Natural killer cell (primary cell): Measurements from ENCODE around the gene C5orf34. TPM values are rescaled to one million over a fixed set of nuclear protein-coding genes. Genes with fewer than 3 reads are reported as not detected.
A peak's percentile ranks its signal among the peaks of the same experiment; 100 is the strongest.

ENCODE experiments used
- ATAC-seq, 3 donors: fragments of 150-1000 bp in 2 of 3; fragments of 200-7000 bp in 1 of 3; cut with Tn5 transposase; 1 replicate in 1 of 3; 2 replicates in 2 of 3; pipeline ENCODE4 v1.10.0; 2021; ENCODE audit warnings: mild to moderate bottlenecking in 2 of 3, moderate library complexity in 2 of 3
- DNase-seq, 2 donors: peaks; one replicate each; pipeline versions ENCODE4 v3.0.0 to v3.0.0-alpha.2; 2013 to 2021; ENCODE audit warnings: mixed read lengths in 1 of 2
- H3K27ac ChIP-seq: one replicate; pipeline ENCODE4 v1.5.1; 2013; ENCODE audit warnings: mild to moderate bottlenecking, low read length
- H3K27me3 ChIP-seq: one replicate; pipeline ENCODE4 v1.6.1; 2013; ENCODE audit warnings: low read length; ENCODE audit not compliant: control insufficient read depth, insufficient read depth
- H3K36me3 ChIP-seq: one replicate; pipeline ENCODE4 v1.6.1; 2013; ENCODE audit warnings: low read length; ENCODE audit not compliant: control insufficient read depth, insufficient read depth
- H3K4me1 ChIP-seq: one replicate; pipeline ENCODE4 v1.6.1; 2013; ENCODE audit warnings: low read length; ENCODE audit not compliant: control insufficient read depth, insufficient read depth
- H3K4me3 ChIP-seq: one replicate; pipeline ENCODE4 v1.5.1; 2013; ENCODE audit warnings: low read length
- H3K9me3 ChIP-seq: one replicate; pipeline ENCODE4 v1.6.1; 2013; ENCODE audit warnings: low read length; ENCODE audit not compliant: control insufficient read depth, insufficient read depth
- H3K27ac Mint-ChIP-seq, 2 donors: one replicate each; pipeline ENCODE4 v1.8.0; 2022; ENCODE audit warnings: mild to moderate bottlenecking in 2 of 2, mixed read lengths in 2 of 2, moderate library complexity in 1 of 2
- H3K27me3 Mint-ChIP-seq, 2 donors: one replicate each; pipeline ENCODE4 v1.8.0; 2022; ENCODE audit warnings: low read depth in 2 of 2, mixed read lengths in 2 of 2
- H3K36me3 Mint-ChIP-seq: one replicate; pipeline ENCODE4 v1.8.0; 2022; ENCODE audit warnings: mixed read lengths
- H3K4me1 Mint-ChIP-seq, 2 donors: one replicate each; pipeline ENCODE4 v1.8.0; 2022; ENCODE audit warnings: mixed read lengths in 2 of 2
- H3K4me3 Mint-ChIP-seq: one replicate; pipeline ENCODE4 v1.8.0; 2022; ENCODE audit warnings: mild to moderate bottlenecking, moderate library complexity, mixed read lengths
- H3K9me3 Mint-ChIP-seq, 2 donors: one replicate each; pipeline ENCODE4 v1.8.0; 2022; ENCODE audit warnings: mixed read lengths in 2 of 2
- WGBS: methylation state at CpG from one replicate; pipeline ENCODE4 v1.1.7; 2013; ENCODE audit warnings: missing lambda C conversion rate; ENCODE audit not compliant: insufficient coverage; 5-methylcytosine and 5-hydroxymethylcytosine counted together
- intact Hi-C: fragments of 100-400 bp; cut with micrococcal nuclease; formaldehyde crosslinking; loops from one replicate; pipeline ENCODE4 v1.14.2; 2022
- total RNA-seq, 4 donors: library from RNA; stranded (reverse); fragments of 120-200 nt in 1 of 4; gene quantifications; one replicate each; pipeline versions ENCODE4 v1.2.3 to v1.2.4, GENCODE V29; 2013 to 2022
- TF ChIP-seq, protein P1 (sequence below): fragments of 200-600 bp; IDR thresholded peaks from one replicate; pipeline ENCODE4 v1.8.0; 2022; ENCODE audit warnings: antibody characterized with exemption

C5orf34 gene
- total RNA-seq, 3 donors from 2014 or later (not counting 1 experiment from before 2014, with no cell fraction given): 1.1 to 1.8 (median 1.3) TPM

DNA sequence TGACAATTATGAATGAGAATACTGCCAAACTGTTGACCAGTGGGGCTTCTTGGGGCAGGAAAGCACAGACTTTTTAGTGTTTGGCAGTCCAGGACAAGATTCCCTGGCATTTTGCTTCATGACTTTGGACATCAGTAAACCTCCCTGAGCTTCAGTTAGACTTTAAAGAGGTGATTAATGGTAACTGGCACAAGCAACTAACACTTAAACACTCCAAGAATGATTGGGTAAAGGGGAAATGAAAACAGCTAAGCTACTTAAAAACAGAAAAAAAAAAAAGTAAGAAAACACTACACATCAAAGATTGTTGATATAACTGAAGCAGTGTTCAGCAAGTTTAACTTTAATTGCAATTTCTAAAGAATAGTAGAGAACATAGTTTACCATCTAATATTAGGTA, 28.5 kb upstream of the C5orf34 start:
- TF ChIP-seq, protein P1, sequence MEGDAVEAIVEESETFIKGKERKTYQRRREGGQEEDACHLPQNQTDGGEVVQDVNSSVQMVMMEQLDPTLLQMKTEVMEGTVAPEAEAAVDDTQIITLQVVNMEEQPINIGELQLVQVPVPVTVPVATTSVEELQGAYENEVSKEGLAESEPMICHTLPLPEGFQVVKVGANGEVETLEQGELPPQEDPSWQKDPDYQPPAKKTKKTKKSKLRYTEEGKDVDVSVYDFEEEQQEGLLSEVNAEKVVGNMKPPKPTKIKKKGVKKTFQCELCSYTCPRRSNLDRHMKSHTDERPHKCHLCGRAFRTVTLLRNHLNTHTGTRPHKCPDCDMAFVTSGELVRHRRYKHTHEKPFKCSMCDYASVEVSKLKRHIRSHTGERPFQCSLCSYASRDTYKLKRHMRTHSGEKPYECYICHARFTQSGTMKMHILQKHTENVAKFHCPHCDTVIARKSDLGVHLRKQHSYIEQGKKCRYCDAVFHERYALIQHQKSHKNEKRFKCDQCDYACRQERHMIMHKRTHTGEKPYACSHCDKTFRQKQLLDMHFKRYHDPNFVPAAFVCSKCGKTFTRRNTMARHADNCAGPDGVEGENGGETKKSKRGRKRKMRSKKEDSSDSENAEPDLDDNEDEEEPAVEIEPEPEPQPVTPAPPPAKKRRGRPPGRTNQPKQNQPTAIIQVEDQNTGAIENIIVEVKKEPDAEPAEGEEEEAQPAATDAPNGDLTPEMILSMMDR: no peak
- Histone ChIP-seq H3K27me3 (no peaks in the 10 kb centered on the region), H3K27ac (no peak overlapping the region), H3K9me3 (no peaks in the 10 kb centered on the region), H3K4me1 (no peaks in the 10 kb centered on the region), H3K36me3 (peaks cover 69% of the 10 kb centered on the region), H3K4me3 (no peak overlapping the region)
- DNase-seq (no peak), ATAC-seq (no peak)
- Mint-ChIP-seq H3K36me3 (peaks cover 11% of the 10 kb centered on the region), H3K4me3 (no peak overlapping the region), H3K4me1 (peaks cover 0 to 22% of the 10 kb centered on the region in 2 donors), H3K27ac (peak overlapping the region; percentile 8 to 43), H3K27me3 (no peaks in the 10 kb centered on the region), H3K9me3 (no peaks in the 10 kb centered on the region)
- intact Hi-C loops: no loop called here

DNA sequence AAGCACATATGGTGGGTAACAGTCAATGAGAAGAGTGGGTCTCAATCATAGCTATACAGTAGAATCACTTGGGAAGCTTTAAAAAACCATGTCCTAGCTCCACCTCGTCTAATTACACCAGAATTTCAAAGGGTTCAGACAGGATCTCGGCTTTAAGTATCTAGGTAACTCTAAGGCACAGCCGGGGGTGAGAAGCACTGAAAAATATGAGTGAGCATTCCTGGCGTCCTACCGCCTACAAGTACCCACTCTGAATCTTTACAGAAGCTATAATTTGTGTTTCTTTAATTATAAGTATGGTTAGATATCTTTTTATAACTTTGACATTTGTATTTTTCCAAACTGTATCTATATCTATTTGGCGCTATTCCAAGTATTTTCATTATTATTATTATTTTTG, 25.8 kb upstream of the C5orf34 start:
- TF ChIP-seq, protein P1: no peak
- no peak for ATAC-seq
- H3K27me3 ChIP-seq: no peaks in the 10 kb centered on the region
- intact Hi-C loops: no loop called here
- no peaks in the 10 kb centered on the region for H3K4me1 ChIP-seq
- H3K27me3 Mint-ChIP-seq: no peaks in the 10 kb centered on the region
- peaks cover 0 to 22% of the 10 kb centered on the region in 2 donors for H3K4me1 Mint-ChIP-seq
- H3K4me3 Mint-ChIP-seq: no peak overlapping the region
- H3K27ac Mint-ChIP-seq: no peak overlapping the region
- no peak overlapping the region for H3K4me3 ChIP-seq
- no peaks in the 10 kb centered on the region for H3K9me3 Mint-ChIP-seq
- no peak for DNase-seq
- peaks cover 72% of the 10 kb centered on the region for H3K36me3 ChIP-seq
- no peaks in the 10 kb centered on the region for H3K9me3 ChIP-seq
- 94% methylated on average over 3 of the region's 6 CpGs for WGBS
- peaks cover 16% of the 10 kb centered on the region for H3K36me3 Mint-ChIP-seq
- H3K27ac ChIP-seq: no peak overlapping the region

DNA sequence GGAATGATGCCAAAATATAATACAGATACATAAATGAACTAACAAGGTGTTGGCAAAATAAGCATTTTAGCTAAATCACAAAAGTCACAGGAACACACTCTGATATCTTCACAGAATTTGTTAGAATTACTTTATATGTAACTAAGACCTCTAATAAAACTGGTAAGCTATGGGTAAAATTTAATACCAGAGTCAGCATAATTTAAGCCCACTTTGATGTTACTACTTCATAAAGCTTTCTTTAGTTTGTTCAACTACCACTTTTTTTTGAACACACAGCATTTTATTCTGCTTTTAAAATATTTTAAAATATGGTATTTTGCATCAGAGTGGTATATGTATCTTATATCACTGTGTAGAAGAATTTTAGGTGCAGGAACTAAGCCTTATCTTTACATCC, 22.0 kb upstream of the C5orf34 start:
- intact Hi-C loops: no loop called here
- ATAC-seq (no peak), DNase-seq (no peak)
- TF ChIP-seq, protein P1: no peak
- peaks cover 6 to 7% of the 10 kb centered on the region in 2 donors for H3K4me1 Mint-ChIP-seq
- Histone ChIP-seq H3K4me1 (no peaks in the 10 kb centered on the region), H3K27ac (no peak overlapping the region), H3K27me3 (no peaks in the 10 kb centered on the region), H3K36me3 (peaks cover 78% of the 10 kb centered on the region), H3K9me3 (no peaks in the 10 kb centered on the region), H3K4me3 (no peak overlapping the region)
- H3K36me3 Mint-ChIP-seq: peaks cover 23% of the 10 kb centered on the region
- H3K27me3 Mint-ChIP-seq: no peaks in the 10 kb centered on the region
- no peaks in the 10 kb centered on the region for H3K9me3 Mint-ChIP-seq
- H3K4me3 Mint-ChIP-seq: no peak overlapping the region
- no peak overlapping the region for H3K27ac Mint-ChIP-seq

DNA sequence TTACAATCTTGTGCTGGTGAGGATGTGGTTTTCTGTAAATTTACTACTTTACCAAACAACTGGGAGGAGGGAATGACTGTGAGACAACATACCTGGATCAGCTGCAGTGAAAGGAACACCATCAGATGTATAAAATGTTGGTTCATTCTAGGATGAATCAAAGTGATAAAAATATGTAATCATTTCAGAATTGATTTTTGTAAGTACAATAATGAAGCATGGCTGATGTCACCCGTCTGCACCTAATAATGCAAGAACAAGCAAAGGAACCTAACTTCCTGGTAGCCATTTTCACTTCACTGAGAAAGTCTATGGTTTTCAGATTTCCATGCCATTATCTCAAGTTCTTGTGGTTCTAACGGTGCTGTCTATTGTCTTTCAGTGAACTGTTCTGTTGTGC, 18.7 kb upstream of the C5orf34 start:
- no peaks in the 10 kb centered on the region for H3K27me3 Mint-ChIP-seq
- H3K36me3 Mint-ChIP-seq: peaks cover 12% of the 10 kb centered on the region
- H3K4me3 Mint-ChIP-seq: no peak overlapping the region
- Histone ChIP-seq H3K27me3 (no peaks in the 10 kb centered on the region), H3K4me1 (no peaks in the 10 kb centered on the region), H3K27ac (no peak overlapping the region), H3K4me3 (no peak overlapping the region), H3K36me3 (peaks cover 81% of the 10 kb centered on the region), H3K9me3 (no peaks in the 10 kb centered on the region)
- TF ChIP-seq, protein P1: no peak
- DNase-seq (no peak), ATAC-seq (no peak)
- WGBS: 81% methylated on average over 2 of the region's 2 CpGs
- H3K9me3 Mint-ChIP-seq: no peaks in the 10 kb centered on the region
- peak overlapping the region in 1 of 2 donors; percentile 51 for H3K27ac Mint-ChIP-seq
- H3K4me1 Mint-ChIP-seq: peaks cover 2 to 6% of the 10 kb centered on the region in 2 donors
- intact Hi-C loops: no loop called here
